OCI-LY3 (cell line): ENCODE data around the gene GPR150.

Experiments used
- H2AFZ ChIP-seq: fragments of 200-600, 300-600 bp; shearing (Covaris generic); 2 replicates; pipeline ENCODE4 v1.6.0; 2014; ENCODE audit warnings: antibody characterized with exemption, low read depth, low read length
- H3K27ac ChIP-seq: fragments of 200-600, 300-600 bp; sonication (generic); 2 replicates; pipeline ENCODE4 v1.5.1; 2014; ENCODE audit warnings: mild to moderate bottlenecking, low read length, moderate library complexity, mixed read lengths
- H3K27me3 ChIP-seq: fragments of 200-600, 300-600 bp; sonication (generic); 2 replicates; pipeline ENCODE4 v1.6.1; 2014; ENCODE audit warnings: low read depth, low read length, mixed read lengths
- H3K36me3 ChIP-seq: fragments of 200-600, 300-600 bp; sonication (generic); replicated peaks from 2 replicates; pipeline ENCODE3; 2014; ENCODE audit warnings: low read depth, low read length, mixed read lengths
- H3K4me1 ChIP-seq: fragments of 300-600, 200-600 bp; sonication (generic); 2 replicates; pipeline ENCODE4 v1.6.1; 2014; ENCODE audit warnings: low read length, mixed read lengths
- H3K4me2 ChIP-seq: fragments of 200-600, 300-600 bp; sonication (generic); 2 replicates; pipeline ENCODE4 v1.6.1; 2014; ENCODE audit warnings: low read length, mixed read lengths
- H3K4me3 ChIP-seq: fragments of 300-600, 200-600 bp; sonication (generic); 2 replicates; pipeline ENCODE4 v1.5.1; 2014; ENCODE audit warnings: antibody characterized with exemption, mild to moderate bottlenecking, low read length, moderate library complexity
- H3K79me2 ChIP-seq: fragments of 300-600, 200-600 bp; shearing (Covaris generic); 2 replicates; pipeline ENCODE4 v1.6.1; 2014; ENCODE audit warnings: mild to moderate bottlenecking, low read length, mixed read lengths
- H3K9ac ChIP-seq: fragments of 300-600, 200-600 bp; shearing (Covaris generic); 2 replicates; pipeline ENCODE4 v1.6.0; 2014; ENCODE audit warnings: mild to moderate bottlenecking, low read length, moderate library complexity
- H3K9me3 ChIP-seq: fragments of 200-600, 300-600 bp; shearing (Covaris generic); 2 replicates; pipeline ENCODE4 v1.6.1; 2014; ENCODE audit warnings: low read length, mixed read lengths; ENCODE audit not compliant: insufficient read depth
- H4K20me1 ChIP-seq: fragments of 200-600, 300-600 bp; sonication (generic); 2 replicates; pipeline ENCODE4 v1.6.1; 2016; ENCODE audit warnings: low read length, mixed read lengths; ENCODE audit not compliant: insufficient read depth
- EZH2phosphoT487 ChIP-seq: fragments of 200-600 bp; shearing (Covaris generic); IDR thresholded peaks from 2 replicates; pipeline ENCODE4 v1.6.1; 2018; ENCODE audit warnings: antibody characterized with exemption, mixed run types, low read depth
- TF ChIP-seq, protein P1 (sequence below): fragments of 200-600, 300-600 bp; sonication (generic); IDR thresholded peaks from 2 replicates; pipeline ENCODE4 v1.5.1; 2014; ENCODE audit warnings: antibody characterized with exemption, low read length, low read depth

GPR150 gene

DNA sequence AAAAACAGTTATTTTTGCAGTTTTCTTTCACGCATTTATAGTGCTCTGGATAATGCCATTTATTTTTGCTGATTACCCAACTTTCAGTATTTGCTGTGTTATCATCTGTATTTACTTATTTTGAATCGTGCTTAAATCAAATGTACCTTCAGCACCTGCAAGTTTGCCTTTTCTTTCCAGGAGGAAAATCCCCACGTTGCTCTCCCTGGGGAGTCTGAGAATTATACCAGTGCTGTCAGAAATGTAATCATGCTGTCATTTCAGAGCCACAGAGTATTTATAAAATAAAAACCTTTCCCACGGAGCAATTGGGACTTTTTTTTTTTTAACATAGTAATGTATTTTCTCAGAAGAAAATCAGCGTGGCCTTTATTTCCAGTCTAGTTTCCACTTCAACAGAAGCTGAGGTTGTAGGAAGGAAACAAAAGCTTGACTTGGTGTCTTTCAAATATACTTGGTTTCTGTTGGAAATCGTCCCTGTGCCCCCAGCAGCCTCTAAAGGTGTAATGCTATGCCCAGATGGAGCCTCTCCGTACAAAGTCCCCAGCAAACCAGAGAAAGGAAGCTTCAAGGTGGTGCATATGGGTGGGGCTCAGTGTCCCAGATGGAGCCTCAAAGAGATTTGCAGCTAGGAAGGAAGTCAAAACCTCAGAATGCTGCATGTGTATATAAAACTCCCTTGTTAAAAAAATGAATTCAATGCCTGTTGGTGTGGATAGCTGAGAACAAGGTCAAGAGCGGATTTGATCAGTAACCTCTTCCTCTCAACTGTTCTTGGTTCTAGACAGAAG lies 2.1 kb downstream of the GPR150 start:
- Histone ChIP-seq H3K27me3 (no peaks in the 10 kb centered on the region), H4K20me1 (no peaks in the 10 kb centered on the region), H3K4me2 (no peak overlapping the region), H3K4me3 (no peak overlapping the region), H3K9ac (no peak overlapping the region), H3K4me1 (peaks cover 5% of the 10 kb centered on the region), H3K27ac (no peak overlapping the region), H3K36me3 (no peaks in the 10 kb centered on the region), H3K9me3 (no peaks in the 10 kb centered on the region), H3K79me2 (no peaks in the 10 kb centered on the region), H2AFZ (no peak overlapping the region)
- TF ChIP-seq EZH2phosphoT487, result no peak
- TF ChIP-seq, protein P1, sequence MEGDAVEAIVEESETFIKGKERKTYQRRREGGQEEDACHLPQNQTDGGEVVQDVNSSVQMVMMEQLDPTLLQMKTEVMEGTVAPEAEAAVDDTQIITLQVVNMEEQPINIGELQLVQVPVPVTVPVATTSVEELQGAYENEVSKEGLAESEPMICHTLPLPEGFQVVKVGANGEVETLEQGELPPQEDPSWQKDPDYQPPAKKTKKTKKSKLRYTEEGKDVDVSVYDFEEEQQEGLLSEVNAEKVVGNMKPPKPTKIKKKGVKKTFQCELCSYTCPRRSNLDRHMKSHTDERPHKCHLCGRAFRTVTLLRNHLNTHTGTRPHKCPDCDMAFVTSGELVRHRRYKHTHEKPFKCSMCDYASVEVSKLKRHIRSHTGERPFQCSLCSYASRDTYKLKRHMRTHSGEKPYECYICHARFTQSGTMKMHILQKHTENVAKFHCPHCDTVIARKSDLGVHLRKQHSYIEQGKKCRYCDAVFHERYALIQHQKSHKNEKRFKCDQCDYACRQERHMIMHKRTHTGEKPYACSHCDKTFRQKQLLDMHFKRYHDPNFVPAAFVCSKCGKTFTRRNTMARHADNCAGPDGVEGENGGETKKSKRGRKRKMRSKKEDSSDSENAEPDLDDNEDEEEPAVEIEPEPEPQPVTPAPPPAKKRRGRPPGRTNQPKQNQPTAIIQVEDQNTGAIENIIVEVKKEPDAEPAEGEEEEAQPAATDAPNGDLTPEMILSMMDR, result no peak

DNA sequence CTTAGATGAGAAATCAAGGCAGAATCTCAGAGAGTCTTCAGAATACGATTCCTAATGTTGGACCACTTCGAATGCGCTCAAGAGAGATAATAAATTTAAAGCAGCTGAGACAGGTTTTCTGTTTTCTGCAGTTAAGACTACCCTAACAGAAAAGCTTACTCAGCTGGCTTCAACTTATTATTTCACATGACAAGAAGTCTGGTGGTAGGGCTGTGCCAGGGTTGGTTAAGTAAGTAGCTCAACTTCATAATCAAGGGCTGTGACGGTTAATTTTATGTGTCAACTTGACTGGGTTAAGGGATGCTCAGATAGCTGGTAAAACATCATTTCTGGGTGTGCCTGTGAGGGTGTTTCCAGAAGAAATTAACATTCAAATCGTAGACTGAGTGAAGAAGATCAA lies 3.8 kb downstream of the GPR150 start:
- H3K27ac ChIP-seq, result no peak overlapping the region
- H3K9ac ChIP-seq, result no peak overlapping the region
- no peaks in the 10 kb centered on the region for H3K27me3 ChIP-seq
- no peak overlapping the region for H3K4me2 ChIP-seq
- H3K4me1 ChIP-seq, result no peaks in the 10 kb centered on the region
- H3K36me3 ChIP-seq, result no peaks in the 10 kb centered on the region
- no peak for TF ChIP-seq EZH2phosphoT487
- TF ChIP-seq, protein P1, result no peak
- no peaks in the 10 kb centered on the region for H3K9me3 ChIP-seq
- no peak overlapping the region for H3K4me3 ChIP-seq
- H3K79me2 ChIP-seq, result no peaks in the 10 kb centered on the region
- no peak overlapping the region for H2AFZ ChIP-seq
- H4K20me1 ChIP-seq, result no peaks in the 10 kb centered on the region

GRCh38 chr5:95624368-95624767 lies 4.5 kb downstream of the GPR150 start:
- H3K9ac ChIP-seq, result no peak overlapping the region
- no peak overlapping the region for H3K4me2 ChIP-seq
- TF ChIP-seq EZH2phosphoT487, result no peak
- TF ChIP-seq, protein P1, result no peak
- no peak overlapping the region for H3K4me3 ChIP-seq
- H4K20me1 ChIP-seq, result no peaks in the 10 kb centered on the region
- H3K27ac ChIP-seq, result no peak overlapping the region
- H2AFZ ChIP-seq, result no peak overlapping the region
- H3K4me1 ChIP-seq, result no peaks in the 10 kb centered on the region
- H3K9me3 ChIP-seq, result no peaks in the 10 kb centered on the region
- no peaks in the 10 kb centered on the region for H3K27me3 ChIP-seq
- H3K79me2 ChIP-seq, result no peaks in the 10 kb centered on the region
- H3K36me3 ChIP-seq, result no peaks in the 10 kb centered on the region

DNA sequence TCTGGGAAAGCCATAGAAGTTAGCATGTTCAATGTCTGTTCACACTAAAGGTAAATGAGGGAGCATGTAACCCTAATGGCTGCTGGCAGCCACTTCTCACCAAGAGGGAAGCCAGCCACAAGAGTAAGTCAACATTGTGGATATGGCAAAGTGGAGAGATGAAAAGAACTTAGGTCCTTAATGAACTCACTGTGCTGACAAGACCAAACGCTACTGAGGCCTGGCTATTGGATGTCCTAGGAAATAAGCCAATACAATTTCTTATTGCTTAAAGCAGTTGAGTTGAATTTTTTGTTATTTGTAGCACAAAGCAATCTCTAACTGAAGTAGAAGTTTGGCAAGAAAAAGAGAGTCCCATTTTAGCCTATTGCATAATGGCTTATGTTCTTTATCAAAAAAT lies 6.8 kb downstream of the GPR150 start:
- no peak overlapping the region for H3K4me3 ChIP-seq

More for the DNA sequence above, 6.8 kb downstream of the GPR150 start:
- H3K9me3 ChIP-seq, result no peaks in the 10 kb centered on the region
- H2AFZ ChIP-seq, result no peak overlapping the region
- H3K79me2 ChIP-seq, result no peaks in the 10 kb centered on the region
- no peaks in the 10 kb centered on the region for H3K4me1 ChIP-seq
- H3K36me3 ChIP-seq, result no peaks in the 10 kb centered on the region
- no peak overlapping the region for H3K9ac ChIP-seq
- no peak overlapping the region for H3K4me2 ChIP-seq
- H3K27ac ChIP-seq, result no peak overlapping the region
- H3K27me3 ChIP-seq, result no peaks in the 10 kb centered on the region
- no peak for TF ChIP-seq EZH2phosphoT487
- no peaks in the 10 kb centered on the region for H4K20me1 ChIP-seq
